H1 (cell line): Measurements from ENCODE around the gene ADD2. TPM values are rescaled to one million over a fixed set of nuclear protein-coding genes. Genes with fewer than 3 reads are reported as not detected.

ENCODE experiments used
- CBX5 ChIP-seq: fragments of 300-800, 300-1000 bp; sonication (generic); IDR thresholded peaks from 2 replicates; pipeline ENCODE4 v1.7.1; 2016; ENCODE audit warnings: antibody characterized with exemption, low read length, low read depth
- CHD7 ChIP-seq: fragments of 300-600 bp; sonication (generic); IDR thresholded peaks from 2 replicates; pipeline ENCODE4 v1.7.1; 2012; ENCODE audit warnings: low read length, moderate library complexity, mild to moderate bottlenecking, inconsistent platforms; ENCODE audit not compliant: insufficient replicate concordance
- CREB1 ChIP-seq: IDR thresholded peaks from 2 replicates; pipeline ENCODE4 v1.6.1; 2012; ENCODE audit warnings: inconsistent platforms
- CTCF ChIP-seq, 3 experiments: IDR thresholded peaks; 1 replicate in 2 of 3; 2 replicates in 1 of 3; pipeline versions ENCODE4 v1.5.1 to v1.6.1; 2011; ENCODE audit warnings: low read length in 3 of 3, mild to moderate bottlenecking in 3 of 3, inconsistent platforms in 2 of 3, low read depth in 1 of 3, moderate library complexity in 1 of 3; ENCODE audit not compliant: insufficient read depth in 1 of 3; ENCODE audit errors: control extremely low read depth in 1 of 3
- GTF2F1 ChIP-seq: IDR thresholded peaks from 2 replicates; pipeline ENCODE4 v1.6.1; 2012; ENCODE audit warnings: low read depth, low read length, improper control_type of control experiment, borderline replicate concordance
- JUND ChIP-seq: IDR thresholded peaks from 2 replicates; pipeline ENCODE4 v1.6.1; 2011; ENCODE audit warnings: mild to moderate bottlenecking, improper control_type of control experiment, low read length
- NANOG ChIP-seq: IDR thresholded peaks from 2 replicates; pipeline ENCODE4 v1.6.1; 2011; ENCODE audit warnings: low read length, low read depth, mild to moderate bottlenecking, inconsistent platforms; ENCODE audit not compliant: insufficient read depth, poor library complexity, severe bottlenecking
- SIRT6 ChIP-seq: IDR thresholded peaks from one replicate; pipeline ENCODE4 v1.7.1; 2012; ENCODE audit warnings: low read length, inconsistent platforms
- SP2 ChIP-seq: IDR thresholded peaks from 2 replicates; pipeline ENCODE4 v1.6.1; 2012; ENCODE audit warnings: mild to moderate bottlenecking, low read length, inconsistent platforms
- TAF7 ChIP-seq: optimal IDR thresholded peaks from 2 replicates; pipeline ENCODE3; 2011; ENCODE audit warnings: low read depth, mild to moderate bottlenecking, inconsistent platforms, low read length, moderate library complexity, borderline replicate concordance
- polyA plus RNA-seq, 7 experiments: library from polyadenylated mRNA; depleted of rRNA in 3 of 7; stranded (reverse) in 5 of 7; unstranded in 2 of 7; fragments of >200 nt in 5 of 7; fragments of 200-250 nt in 2 of 7; gene quantifications; 1 replicate in 5 of 7; 2 replicates in 1 of 7; 4 replicates in 1 of 7; pipeline versions ENCODE4 v1.2.1 to v1.2.3, GENCODE V29; 2011 to 2013; ENCODE audit warnings: missing spikeins in 2 of 7, mixed read lengths in 2 of 7
- total RNA-seq: library from RNA; stranded (reverse); fragmentation: NEBNext Ultra II Directional; extraction: Animal tissue kit (Norgen Biotek cat#: 25700); gene quantifications from 2 replicates; pipeline ENCODE4 v1.2.1, GENCODE V29; 2021

The ADD2 gene
- total and polyA plus RNA-seq, 2 of the 8 experiments (the other 6 are each of a cell fraction or from before 2014, with no cell fraction given) = 58.5 to 170 TPM

GRCh38 chr2:70687461-70687795, 80.6 kb downstream of the ADD2 start (continued):
- TF ChIP-seq CHD7 (no peak), SIRT6 (no peak), CBX5 (no peak), CTCF (IDR thresholded peaks at IDR 0.05; ENCODE audit: control extremely low read depth in 1 of 3, insufficient read depth in 1 of 3, low read depth in 1 of 3, low read length in 3 of 3) (no peak), NANOG (no peak), TAF7 (no peak), SP2 (no peak), CREB1 (no peak), JUND (no peak), GTF2F1 (no peak)
